GM23338 (cell line): Measurements from ENCODE around the gene APOL3. TPM values are rescaled to one million over a fixed set of nuclear protein-coding genes. Genes with fewer than 3 reads are reported as not detected.

Source experiments
- ATAC-seq: fragments of 200-7000 bp; cut with Tn5 transposase; 3 replicates; pipeline ENCODE4 v1.9.1; 2020
- DNase-seq: peaks from one replicate; pipeline ENCODE4 v3.0.0-alpha.2; 2015; ENCODE audit warnings: low spot score
- H2AFZ ChIP-seq: fragments of 200-600 bp; sonication (generic); 2 replicates; pipeline ENCODE4 v1.8.0; 2016; ENCODE audit warnings: antibody characterized with exemption, mild to moderate bottlenecking, moderate library complexity
- H3F3A ChIP-seq: fragments of 200-600 bp; sonication (generic); replicated peaks from 2 replicates; pipeline ENCODE4 v1.8.0; 2017; ENCODE audit warnings: antibody characterized with exemption, mixed run types, low read depth
- H3K27ac ChIP-seq: fragments of 200-600 bp; sonication (generic); 2 replicates; pipeline ENCODE4 v1.6.1; 2016; ENCODE audit warnings: low read depth
- H3K27me3 ChIP-seq: fragments of 200-600 bp; sonication (generic); 2 replicates; pipeline ENCODE4 v1.8.0; 2016; ENCODE audit warnings: mild to moderate bottlenecking, mixed run types, moderate library complexity; ENCODE audit not compliant: insufficient read depth
- H3K36me3 ChIP-seq: fragments of 200-600 bp; sonication (generic); 2 replicates; pipeline ENCODE4 v1.8.0; 2016; ENCODE audit warnings: mild to moderate bottlenecking; ENCODE audit not compliant: insufficient read depth
- H3K4me1 ChIP-seq: fragments of 200-600 bp; sonication (generic); 2 replicates; pipeline ENCODE4 v1.8.0; 2016; ENCODE audit warnings: mild to moderate bottlenecking, moderate library complexity; ENCODE audit not compliant: insufficient read depth
- H3K4me2 ChIP-seq: fragments of 200-600 bp; sonication (generic); 2 replicates; pipeline ENCODE4 v1.7.1; 2017; ENCODE audit warnings: mixed run types
- H3K4me3 ChIP-seq: fragments of 200-600 bp; sonication (generic); 2 replicates; pipeline ENCODE4 v1.6.1; 2016; ENCODE audit warnings: mixed run types
- H3K79me2 ChIP-seq: fragments of 200-600 bp; sonication (generic); replicated peaks from 2 replicates; pipeline ENCODE4 v1.8.0; 2017; ENCODE audit warnings: mild to moderate bottlenecking; ENCODE audit not compliant: insufficient read depth
- H3K9me2 ChIP-seq: fragments of 200-600 bp; sonication (generic); 2 replicates; pipeline ENCODE4 v1.8.0; 2017; ENCODE audit not compliant: insufficient read depth
- H4K20me1 ChIP-seq: fragments of 200-600 bp; sonication (generic); replicated peaks from 2 replicates; pipeline ENCODE4 v1.8.0; 2017; ENCODE audit warnings: mild to moderate bottlenecking; ENCODE audit not compliant: insufficient read depth
- H3K27ac Mint-ChIP-seq: 2 replicates; pipeline ENCODE4 v1.8.0; 2020; ENCODE audit warnings: inconsistent platforms, mild to moderate bottlenecking, moderate library complexity, mixed read lengths
- H3K27me3 Mint-ChIP-seq: 3 replicates; pipeline ENCODE4 v1.8.0; 2022; ENCODE audit warnings: low read depth, mild to moderate bottlenecking, moderate library complexity, mixed read lengths, inconsistent platforms; ENCODE audit not compliant: insufficient read depth, poor library complexity
- H3K36me3 Mint-ChIP-seq: 3 replicates; pipeline ENCODE4 v1.8.0; 2021; ENCODE audit warnings: low read depth, mild to moderate bottlenecking, inconsistent platforms, moderate library complexity, mixed read lengths
- H3K4me1 Mint-ChIP-seq: 3 replicates; pipeline ENCODE4 v1.8.0; 2020; ENCODE audit warnings: mild to moderate bottlenecking, inconsistent platforms, mixed read lengths
- H3K4me3 Mint-ChIP-seq: 3 replicates; pipeline ENCODE4 v1.8.0; 2021; ENCODE audit warnings: moderate library complexity, mild to moderate bottlenecking, inconsistent platforms, mixed read lengths
- H3K9me3 Mint-ChIP-seq: 3 replicates; pipeline ENCODE4 v1.8.0; 2020; ENCODE audit warnings: moderate library complexity, mild to moderate bottlenecking, inconsistent platforms, mixed read lengths
- CREB1 ChIP-seq: fragments of 250-450 bp; sonication (Bioruptor Pico); IDR thresholded peaks from 2 replicates; pipeline ENCODE4 v1.5.0; 2020; ENCODE audit warnings: low read depth, mild to moderate bottlenecking, moderate library complexity
- JUNB ChIP-seq: IDR thresholded peaks from one replicate; pipeline ENCODE4 v1.6.1; 2016; ENCODE audit warnings: antibody characterized with exemption; ENCODE audit not compliant: unreplicated experiment
- NANOG ChIP-seq: IDR thresholded peaks from 2 replicates; pipeline ENCODE4 v1.6.1; 2016; ENCODE audit warnings: antibody characterized with exemption, borderline replicate concordance
- POLR2AphosphoS5 ChIP-seq: IDR thresholded peaks from 2 replicates; pipeline ENCODE4 v1.6.1; 2016; ENCODE audit warnings: antibody characterized with exemption, low read depth
- STAT1 ChIP-seq: IDR thresholded peaks from one replicate; pipeline ENCODE4 v1.6.1; 2016; ENCODE audit warnings: antibody characterized with exemption; ENCODE audit not compliant: unreplicated experiment
- polyA plus RNA-seq: library from polyadenylated mRNA; unstranded; fragments of >200 nt; fragmentation: Nextera tagmentation; extraction: Ambion mirVana; gene quantifications from 2 replicates; pipeline ENCODE4 v1.2.1, GENCODE V29; 2016
- total RNA-seq: library from RNA; depleted of rRNA; stranded (reverse); fragments of >200 nt; shearing (Covaris generic); gene quantifications from 2 replicates; pipeline ENCODE4 v1.2.3, GENCODE V29; 2014
- TF ChIP-seq, protein P1 (sequence below), 2 experiments: fragments of 200-600 bp in 1 of 2; sonication (generic) in 1 of 2; conservative IDR thresholded peaks; 2 replicates each; pipeline versions ENCODE4 v1.5.1 to v1.6.1; 2016 to 2017; ENCODE audit warnings: antibody characterized with exemption in 2 of 2, low read depth in 2 of 2, mild to moderate bottlenecking in 2 of 2, moderate library complexity in 1 of 2
- TF ChIP-seq, protein P2 (sequence below): fragments of 250-450 bp; sonication (Bioruptor Pico); IDR thresholded peaks from 2 replicates; pipeline ENCODE4 v1.5.0; 2020; ENCODE audit warnings: mild to moderate bottlenecking, moderate library complexity

APOL3 gene
- total and polyA plus RNA-seq, 2 experiments from 2014 or later: not detected

DNA sequence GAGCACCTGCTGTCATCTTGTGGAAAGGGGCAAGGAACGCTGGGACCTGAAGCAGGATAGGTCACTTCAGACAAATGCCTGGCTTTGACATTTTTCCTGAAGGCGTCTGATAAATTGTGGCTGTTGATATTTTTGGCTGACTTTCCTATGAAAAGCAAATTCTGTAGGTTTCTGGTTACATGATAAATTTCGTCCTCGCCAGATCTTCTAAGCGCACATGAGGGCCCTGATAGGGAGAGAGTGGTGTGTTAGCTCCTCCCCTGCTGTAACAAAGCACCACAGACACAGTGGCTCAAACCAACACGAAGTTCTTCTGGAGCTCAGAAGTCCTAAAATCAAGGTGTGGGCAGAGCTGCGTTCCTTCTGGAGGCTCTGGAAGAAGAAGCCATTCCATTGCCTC is 21.5 kb upstream of the APOL3 start:
- Histone ChIP-seq H3K4me1 (no peaks in the 10 kb centered on the region), H4K20me1 (no peaks in the 10 kb centered on the region), H2AFZ (no peak overlapping the region), H3F3A (no peaks in the 10 kb centered on the region), H3K27ac (no peak overlapping the region), H3K9me2 (no peaks in the 10 kb centered on the region), H3K4me2 (no peak overlapping the region), H3K79me2 (no peaks in the 10 kb centered on the region), H3K27me3 (no peaks in the 10 kb centered on the region), H3K4me3 (no peak overlapping the region), H3K36me3 (no peaks in the 10 kb centered on the region)
- H3K27ac Mint-ChIP-seq: no peak overlapping the region
- peaks cover 20% of the 10 kb centered on the region for H3K4me1 Mint-ChIP-seq
- DNase-seq (no peak), ATAC-seq (no peak)
- H3K36me3 Mint-ChIP-seq: no peaks in the 10 kb centered on the region
- H3K27me3 Mint-ChIP-seq: no peaks in the 10 kb centered on the region
- no peak for TF ChIP-seq NANOG
- TF ChIP-seq POLR2AphosphoS5: no peak
- TF ChIP-seq, protein P1, sequence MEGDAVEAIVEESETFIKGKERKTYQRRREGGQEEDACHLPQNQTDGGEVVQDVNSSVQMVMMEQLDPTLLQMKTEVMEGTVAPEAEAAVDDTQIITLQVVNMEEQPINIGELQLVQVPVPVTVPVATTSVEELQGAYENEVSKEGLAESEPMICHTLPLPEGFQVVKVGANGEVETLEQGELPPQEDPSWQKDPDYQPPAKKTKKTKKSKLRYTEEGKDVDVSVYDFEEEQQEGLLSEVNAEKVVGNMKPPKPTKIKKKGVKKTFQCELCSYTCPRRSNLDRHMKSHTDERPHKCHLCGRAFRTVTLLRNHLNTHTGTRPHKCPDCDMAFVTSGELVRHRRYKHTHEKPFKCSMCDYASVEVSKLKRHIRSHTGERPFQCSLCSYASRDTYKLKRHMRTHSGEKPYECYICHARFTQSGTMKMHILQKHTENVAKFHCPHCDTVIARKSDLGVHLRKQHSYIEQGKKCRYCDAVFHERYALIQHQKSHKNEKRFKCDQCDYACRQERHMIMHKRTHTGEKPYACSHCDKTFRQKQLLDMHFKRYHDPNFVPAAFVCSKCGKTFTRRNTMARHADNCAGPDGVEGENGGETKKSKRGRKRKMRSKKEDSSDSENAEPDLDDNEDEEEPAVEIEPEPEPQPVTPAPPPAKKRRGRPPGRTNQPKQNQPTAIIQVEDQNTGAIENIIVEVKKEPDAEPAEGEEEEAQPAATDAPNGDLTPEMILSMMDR (conservative IDR thresholded peaks at IDR 0.05; ENCODE audit: low read depth in 2 of 2): no peak
- no peak for TF ChIP-seq STAT1
- no peak for TF ChIP-seq CREB1 (CRISPR knock-in tag)
- no peak for TF ChIP-seq JUNB
- TF ChIP-seq, protein P2, sequence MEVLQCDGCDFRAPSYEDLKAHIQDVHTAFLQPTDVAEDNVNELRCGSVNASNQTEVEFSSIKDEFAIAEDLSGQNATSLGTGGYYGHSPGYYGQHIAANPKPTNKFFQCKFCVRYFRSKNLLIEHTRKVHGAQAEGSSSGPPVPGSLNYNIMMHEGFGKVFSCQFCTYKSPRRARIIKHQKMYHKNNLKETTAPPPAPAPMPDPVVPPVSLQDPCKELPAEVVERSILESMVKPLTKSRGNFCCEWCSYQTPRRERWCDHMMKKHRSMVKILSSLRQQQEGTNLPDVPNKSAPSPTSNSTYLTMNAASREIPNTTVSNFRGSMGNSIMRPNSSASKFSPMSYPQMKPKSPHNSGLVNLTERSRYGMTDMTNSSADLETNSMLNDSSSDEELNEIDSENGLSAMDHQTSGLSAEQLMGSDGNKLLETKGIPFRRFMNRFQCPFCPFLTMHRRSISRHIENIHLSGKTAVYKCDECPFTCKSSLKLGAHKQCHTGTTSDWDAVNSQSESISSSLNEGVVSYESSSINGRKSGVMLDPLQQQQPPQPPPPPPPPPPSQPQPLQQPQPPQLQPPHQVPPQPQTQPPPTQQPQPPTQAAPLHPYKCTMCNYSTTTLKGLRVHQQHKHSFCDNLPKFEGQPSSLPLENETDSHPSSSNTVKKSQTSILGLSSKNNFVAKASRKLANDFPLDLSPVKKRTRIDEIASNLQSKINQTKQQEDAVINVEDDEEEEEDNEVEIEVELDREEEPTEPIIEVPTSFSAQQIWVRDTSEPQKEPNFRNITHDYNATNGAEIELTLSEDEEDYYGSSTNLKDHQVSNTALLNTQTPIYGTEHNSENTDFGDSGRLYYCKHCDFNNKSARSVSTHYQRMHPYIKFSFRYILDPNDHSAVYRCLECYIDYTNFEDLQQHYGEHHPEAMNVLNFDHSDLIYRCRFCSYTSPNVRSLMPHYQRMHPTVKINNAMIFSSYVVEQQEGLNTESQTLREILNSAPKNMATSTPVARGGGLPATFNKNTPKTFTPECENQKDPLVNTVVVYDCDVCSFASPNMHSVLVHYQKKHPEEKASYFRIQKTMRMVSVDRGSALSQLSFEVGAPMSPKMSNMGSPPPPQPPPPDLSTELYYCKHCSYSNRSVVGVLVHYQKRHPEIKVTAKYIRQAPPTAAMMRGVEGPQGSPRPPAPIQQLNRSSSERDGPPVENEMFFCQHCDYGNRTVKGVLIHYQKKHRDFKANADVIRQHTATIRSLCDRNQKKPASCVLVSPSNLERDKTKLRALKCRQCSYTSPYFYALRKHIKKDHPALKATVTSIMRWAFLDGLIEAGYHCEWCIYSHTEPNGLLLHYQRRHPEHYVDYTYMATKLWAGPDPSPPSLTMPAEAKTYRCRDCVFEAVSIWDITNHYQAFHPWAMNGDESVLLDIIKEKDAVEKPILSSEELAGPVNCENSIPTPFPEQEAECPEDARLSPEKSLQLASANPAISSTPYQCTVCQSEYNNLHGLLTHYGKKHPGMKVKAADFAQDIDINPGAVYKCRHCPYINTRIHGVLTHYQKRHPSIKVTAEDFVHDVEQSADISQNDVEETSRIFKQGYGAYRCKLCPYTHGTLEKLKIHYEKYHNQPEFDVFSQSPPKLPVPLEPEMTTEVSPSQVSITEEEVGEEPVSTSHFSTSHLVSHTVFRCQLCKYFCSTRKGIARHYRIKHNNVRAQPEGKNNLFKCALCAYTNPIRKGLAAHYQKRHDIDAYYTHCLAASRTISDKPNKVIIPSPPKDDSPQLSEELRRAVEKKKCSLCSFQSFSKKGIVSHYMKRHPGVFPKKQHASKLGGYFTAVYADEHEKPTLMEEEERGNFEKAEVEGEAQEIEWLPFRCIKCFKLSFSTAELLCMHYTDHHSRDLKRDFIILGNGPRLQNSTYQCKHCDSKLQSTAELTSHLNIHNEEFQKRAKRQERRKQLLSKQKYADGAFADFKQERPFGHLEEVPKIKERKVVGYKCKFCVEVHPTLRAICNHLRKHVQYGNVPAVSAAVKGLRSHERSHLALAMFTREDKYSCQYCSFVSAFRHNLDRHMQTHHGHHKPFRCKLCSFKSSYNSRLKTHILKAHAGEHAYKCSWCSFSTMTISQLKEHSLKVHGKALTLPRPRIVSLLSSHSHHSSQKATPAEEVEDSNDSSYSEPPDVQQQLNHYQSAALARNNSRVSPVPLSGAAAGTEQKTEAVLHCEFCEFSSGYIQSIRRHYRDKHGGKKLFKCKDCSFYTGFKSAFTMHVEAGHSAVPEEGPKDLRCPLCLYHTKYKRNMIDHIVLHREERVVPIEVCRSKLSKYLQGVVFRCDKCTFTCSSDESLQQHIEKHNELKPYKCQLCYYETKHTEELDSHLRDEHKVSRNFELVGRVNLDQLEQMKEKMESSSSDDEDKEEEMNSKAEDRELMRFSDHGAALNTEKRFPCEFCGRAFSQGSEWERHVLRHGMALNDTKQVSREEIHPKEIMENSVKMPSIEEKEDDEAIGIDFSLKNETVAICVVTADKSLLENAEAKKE: no peak
- H3K4me3 Mint-ChIP-seq: no peak overlapping the region
- no peaks in the 10 kb centered on the region for H3K9me3 Mint-ChIP-seq
